ENCODE data around the gene PBX2. TPM values are rescaled to one million over a fixed set of nuclear protein-coding genes. Genes with fewer than 3 reads are reported as not detected.

PBX2 gene
- total and polyA plus RNA-seq, 10 of the 15 experiments (the other 5 are each of a cell fraction or from before 2014, with no cell fraction given), result 0.84 to 66.5 (median 20.6) TPM

GRCh38 chr6:32220021-32220420 lies 30.0 kb upstream of the PBX2 start (continued):
- no peak for TF ChIP-seq HDAC6 (IDR thresholded peaks at IDR 0.05; ENCODE audit: unreplicated experiment)
- TF ChIP-seq RB1 (IDR thresholded peaks at IDR 0.05; ENCODE audit: borderline replicate concordance), result no peak
- TF ChIP-seq SMC3 (IDR thresholded peaks at IDR 0.05; ENCODE audit: borderline replicate concordance, low read length), result no peak
- no peak for TF ChIP-seq POU2F2 (IDR thresholded peaks at IDR 0.05; ENCODE audit: borderline replicate concordance, low read depth, low read length)
- no peak for TF ChIP-seq WRNIP1 (IDR thresholded peaks at IDR 0.05; ENCODE audit: borderline replicate concordance, low read depth, low read length)
- no peak for TF ChIP-seq ETV6 (conservative IDR thresholded peaks at IDR 0.05 in 1 of 2, IDR thresholded peaks at IDR 0.05 in 1 of 2; ENCODE audit: borderline replicate concordance in 1 of 2, low read depth in 1 of 2)
- no peak for TF ChIP-seq NR2C2 (IDR thresholded peaks at IDR 0.05; ENCODE audit: borderline replicate concordance, control insufficient read depth, insufficient read length, low read depth)
- TF ChIP-seq DPF2 (IDR thresholded peaks at IDR 0.05), result no peak
- TF ChIP-seq KDM1A (IDR thresholded peaks at IDR 0.05; ENCODE audit: borderline replicate concordance), result no peak
- no peak for TF ChIP-seq IRF4 (IDR thresholded peaks at IDR 0.05; ENCODE audit: low read depth, low read length)
- TF ChIP-seq NFIC (IDR thresholded peaks at IDR 0.05; ENCODE audit: low read depth, low read length), result no peak

- SMC1A ChIA-PET (ENCODE audit: uncharacterized antibody, unreplicated experiment), result interaction anchor here (0.9 kb wide), 1 partner anchor 48 kb away, joined by 3 read pairs; no protein-coding TSS in a partner anchor
- H3K36me3 ChIP-seq (ENCODE audit: control insufficient read depth in 2 of 2, insufficient read depth in 2 of 2, low read length in 1 of 2), result no peaks in the 10 kb centered on the region
- FAIRE-seq (no peak), DNase-seq (ENCODE audit: low read depth, low spot score) (no peak), ATAC-seq (no peak)
- CTCF ChIA-PET, result interaction anchor here (1.2 to 2.1 kb wide), 2 partner anchors 100 to 568 kb away, joined by 3 to 4 read pairs; no protein-coding TSS in a partner anchor
- H4K20me1 ChIP-seq (ENCODE audit: control insufficient read depth, insufficient read depth), result no peaks in the 10 kb centered on the region
- H3K4me2 ChIP-seq (ENCODE audit: control insufficient read depth, insufficient read depth), result no peak overlapping the region
- intact Hi-C loops (cut with micrococcal nuclease; ENCODE audit: unreplicated experiment), result no loop called here
- no peak overlapping the region for H3K4me3 ChIP-seq
- POLR2A ChIA-PET, result no interaction called here
- peaks cover 9% of the 10 kb centered on the region for H3K4me1 ChIP-seq (ENCODE audit: control insufficient read depth, insufficient read depth, low read length)
- no peaks in the 10 kb centered on the region for H3K79me2 ChIP-seq (ENCODE audit: control insufficient read depth, insufficient read depth, low read length)
- WGBS (ENCODE audit: insufficient coverage, insufficient replicate concordance, low lambda C conversion rate, missing lambda C conversion rate), result 31% methylated on average over 7 of the region's 7 CpGs
- H3K9ac ChIP-seq (ENCODE audit: control insufficient read depth, insufficient read depth, low read length), result no peak overlapping the region
- no peaks in the 10 kb centered on the region for H3K9me3 ChIP-seq (replicated peaks; ENCODE audit: control insufficient read depth, insufficient read depth, low read length)
- BruUV-seq (replicated peaks), result no TSS peak
- no peak overlapping the region for H3K27ac ChIP-seq (ENCODE audit: control insufficient read depth, insufficient read depth)
- RAD21 ChIA-PET (ENCODE audit: unreplicated experiment), result no interaction called here
- peaks cover 3 to 4% of the 10 kb centered on the region in 2 experiments; a peak in 3 of 4 replicates for H3K27me3 ChIP-seq (replicated peaks in 1 of 2; ENCODE audit: control insufficient read depth in 2 of 2, insufficient read depth in 2 of 2, low read length in 1 of 2)
- in situ Hi-C loops (cut with MboI), result no loop called here
- H2AFZ ChIP-seq (ENCODE audit: control insufficient read depth, low read depth, low read length), result no peak overlapping the region
- no peak for TF ChIP-seq POLR2A (IDR thresholded peaks at IDR 0.05; ENCODE audit: low read depth, low read length)
- TF ChIP-seq E2F4 (IDR thresholded peaks at IDR 0.05; ENCODE audit: low read depth, low read length), result no peak
- no peak for TF ChIP-seq STAT3 (IDR thresholded peaks at IDR 0.05; ENCODE audit: low read depth, low read length)
- no peak for TF ChIP-seq CBFB (IDR thresholded peaks at IDR 0.05; ENCODE audit: low read depth)
- no peak for TF ChIP-seq BCL3 (IDR thresholded peaks at IDR 0.05; ENCODE audit: borderline replicate concordance, insufficient read depth, low read depth, low read length, poor library complexity, severe bottlenecking)
- no peak for TF ChIP-seq EP300 (IDR thresholded peaks at IDR 0.05; ENCODE audit: borderline replicate concordance in 1 of 2, control insufficient read depth in 1 of 2, low read depth in 2 of 2, low read length in 2 of 2)
- no peak for TF ChIP-seq TARDBP (IDR thresholded peaks at IDR 0.05; ENCODE audit: borderline replicate concordance)
- no peak for TF ChIP-seq RFX5 (IDR thresholded peaks at IDR 0.05; ENCODE audit: low read depth, low read length)
- TF ChIP-seq PKNOX1 (IDR thresholded peaks at IDR 0.05), result no peak
Observed at GRCh38 chr6:32218167-32218566, 28.2 kb upstream of the PBX2 start.
